Muscle of leg (tissue), 11 donors: ENCODE results near the gene ZNF839. TPM values are rescaled to one million over a fixed set of nuclear protein-coding genes. Genes with fewer than 3 reads are reported as not detected.

Source experiments
- DNase-seq: peaks from one replicate; pipeline ENCODE4 v3.0.0; 2013
- H3K27ac ChIP-seq: one replicate; pipeline ENCODE4 v1.5.1; 2013; ENCODE audit warnings: mild to moderate bottlenecking, low read length, control low read depth
- H3K27me3 ChIP-seq: one replicate; pipeline ENCODE4 v1.6.1; 2013; ENCODE audit warnings: low read length; ENCODE audit not compliant: control insufficient read depth, insufficient read depth
- H3K36me3 ChIP-seq: one replicate; pipeline ENCODE4 v1.6.1; 2013; ENCODE audit warnings: low read length; ENCODE audit not compliant: control insufficient read depth, insufficient read depth
- H3K4me1 ChIP-seq: one replicate; pipeline ENCODE4 v1.6.1; 2013; ENCODE audit warnings: low read length; ENCODE audit not compliant: control insufficient read depth, insufficient read depth
- H3K4me3 ChIP-seq: one replicate; pipeline ENCODE4 v1.5.1; 2013; ENCODE audit warnings: low read length, control low read depth
- H3K9me3 ChIP-seq: replicated peaks from 2 replicates; pipeline ENCODE4 v1.6.1; 2013; ENCODE audit warnings: low read depth, low read length; ENCODE audit not compliant: control insufficient read depth
- WGBS: methylation state at CpG from one replicate; pipeline ENCODE4 v1.1.5; 2013; ENCODE audit warnings: missing lambda C conversion rate; ENCODE audit not compliant: insufficient coverage; 5-methylcytosine and 5-hydroxymethylcytosine counted together
- polyA plus RNA-seq, 8 donors: library from polyadenylated mRNA; unstranded; fragments of 120-200 nt; gene quantifications; one replicate each; pipeline versions ENCODE4 v1.2.1 to v1.2.3, GENCODE V29; 2013; ENCODE audit warnings: inconsistent platforms in 1 of 8, low replicate concordance in 1 of 8; ENCODE audit not compliant: insufficient read length in 8 of 8, insufficient read depth in 1 of 8
- total RNA-seq: library from RNA; stranded (reverse); fragments of 120-200 nt; gene quantifications from one replicate; pipeline ENCODE4 v1.2.4, GENCODE V29; 2013

ZNF839 gene
- total and polyA plus RNA-seq, 9 donors = 7.7 to 12.5 (median 9.1) TPM

GRCh38 chr14:102314242-102315011 is 5.1 kb upstream of the ZNF839 start:
- Histone ChIP-seq H3K4me1 (peaks cover 40% of the 10 kb centered on the region), H3K27me3 (peaks cover 3% of the 10 kb centered on the region), H3K9me3 (no peaks in the 10 kb centered on the region), H3K4me3 (peak overlapping the region; percentile 56), H3K27ac (peak overlapping the region; percentile 9), H3K36me3 (no peaks in the 10 kb centered on the region)
- 1% methylated on average over 47 of the region's 52 CpGs for WGBS
- DNase-seq = peak; percentile 91

GRCh38 chr14:102315121-102315520 is 4.4 kb upstream of the ZNF839 start:
- H3K9me3 ChIP-seq = no peaks in the 10 kb centered on the region
- peaks cover 3% of the 10 kb centered on the region for H3K27me3 ChIP-seq
- no CpG with 5 or more reads among the region's 6 CpGs for WGBS
- no peak for DNase-seq
- H3K4me1 ChIP-seq = peaks cover 41% of the 10 kb centered on the region
- no peak overlapping the region for H3K27ac ChIP-seq
- H3K36me3 ChIP-seq = no peaks in the 10 kb centered on the region
- no peak overlapping the region for H3K4me3 ChIP-seq

GRCh38 chr14:102316338-102316742 is 3.2 kb upstream of the ZNF839 start:
- WGBS = 0% methylated on average over 6 of the region's 10 CpGs
- Histone ChIP-seq H3K27ac (peak overlapping the region; percentile 86), H3K27me3 (peaks cover 3% of the 10 kb centered on the region), H3K9me3 (no peaks in the 10 kb centered on the region), H3K4me3 (peak overlapping the region; percentile 52), H3K36me3 (peaks cover 3% of the 10 kb centered on the region), H3K4me1 (peaks cover 48% of the 10 kb centered on the region)
- DNase-seq = peak; percentile 94

GRCh38 chr14:102316743-102317563 is 2.6 kb upstream of the ZNF839 start:
- H3K27ac ChIP-seq = peak overlapping the region; percentile 91
- WGBS = 1% methylated on average over 47 of the region's 54 CpGs
- H3K4me3 ChIP-seq = peak overlapping the region; percentile 52
- peaks cover 3% of the 10 kb centered on the region for H3K27me3 ChIP-seq
- no peaks in the 10 kb centered on the region for H3K9me3 ChIP-seq
- DNase-seq = peak; percentile 95
- peaks cover 8% of the 10 kb centered on the region for H3K36me3 ChIP-seq
- H3K4me1 ChIP-seq = peaks cover 51% of the 10 kb centered on the region

- Histone ChIP-seq H3K27ac (peak overlapping the region; percentile 91), H3K36me3 (peaks cover 15% of the 10 kb centered on the region), H3K4me1 (peaks cover 55% of the 10 kb centered on the region), H3K4me3 (peak overlapping the region; percentile 45), H3K27me3 (peaks cover 3% of the 10 kb centered on the region), H3K9me3 (no peaks in the 10 kb centered on the region)
- peak; percentile 77 for DNase-seq
- WGBS = 54% methylated on average over 10 of the region's 12 CpGs
Measured at GRCh38 chr14:102317564-102318248, 1.8 kb upstream of the ZNF839 start.

- DNase-seq = peak; percentile 36
- peaks cover 3% of the 10 kb centered on the region for H3K27me3 ChIP-seq
- H3K9me3 ChIP-seq = no peaks in the 10 kb centered on the region
- peak overlapping the region; percentile 91 for H3K27ac ChIP-seq
- 90% methylated on average over 4 of the region's 15 CpGs for WGBS
- peaks cover 17% of the 10 kb centered on the region for H3K36me3 ChIP-seq
- peaks cover 57% of the 10 kb centered on the region for H3K4me1 ChIP-seq
- peak overlapping the region; percentile 56 for H3K4me3 ChIP-seq
Measured at GRCh38 chr14:102318781-102319276, 717 bp upstream of the ZNF839 start.

GRCh38 chr14:102320033-102320660 is 601 bp downstream of the ZNF839 start:
- peak; percentile 73 for DNase-seq
- Histone ChIP-seq H3K27ac (peak overlapping the region; percentile 95), H3K4me1 (peaks cover 48% of the 10 kb centered on the region), H3K27me3 (no peaks in the 10 kb centered on the region), H3K4me3 (peak overlapping the region; percentile 56), H3K9me3 (no peaks in the 10 kb centered on the region), H3K36me3 (peaks cover 17% of the 10 kb centered on the region)
- WGBS = under 1% methylated on average over 27 of the region's 30 CpGs

GRCh38 chr14:102320671-102321455 is 1.3 kb downstream of the ZNF839 start:
- no peaks in the 10 kb centered on the region for H3K27me3 ChIP-seq
- 94% methylated on average over 4 of the region's 17 CpGs for WGBS
- no peaks in the 10 kb centered on the region for H3K9me3 ChIP-seq
- H3K36me3 ChIP-seq = peaks cover 19% of the 10 kb centered on the region
- peaks cover 44% of the 10 kb centered on the region for H3K4me1 ChIP-seq
- H3K27ac ChIP-seq = peak overlapping the region; percentile 95
- DNase-seq = no peak
- peak overlapping the region; percentile 56 for H3K4me3 ChIP-seq
